Measurements from ENCODE around the gene SLC35A4.

Gene SLC35A4

GRCh38 chr5:140546851-140547507, 17.6 kb upstream of the SLC35A4 start:
- ChIA-PET POLR2A (interaction anchor here (0.5 to 3.2 kb wide), 5 partner anchors 11 to 1087 kb away, joined by 3 to 22 read pairs (median 4); partner anchors contain the start of genes APBB3, SLC35A4 and SRA1), CTCF (interaction anchor here (0.8 to 2.5 kb wide), 13 partner anchors 9 to 183 kb away, joined by 3 to 15 read pairs (median 6); partner anchors contain the start of genes ANKHD1, SRA1 and TMCO6)
- DNase-seq (ENCODE audit: extremely low spot score) = no peak
- no peak for TF ChIP-seq CTCF (IDR thresholded peaks at IDR 0.05; ENCODE audit: control extremely low read depth, extremely low read depth, low read depth, missing control alignments)

GRCh38 chr5:140547508-140548299, 16.9 kb upstream of the SLC35A4 start, which contains the start of gene EIF4EBP3:
Gene EIF4EBP3 (plus strand): TSS chr5:140547662. CDS start chr5:140547738, 76 bp downstream.
- DNase-seq (ENCODE audit: extremely low spot score) = peak; percentile 90
- ChIA-PET POLR2A (interaction anchor here (0.5 to 3.2 kb wide), 7 partner anchors 10 to 1086 kb away, joined by 3 to 22 read pairs (median 4); partner anchors contain the start of genes APBB3, SLC35A4 and SRA1), CTCF (interaction anchor here (0.8 to 2.5 kb wide), 16 partner anchors 9 to 183 kb away, joined by 3 to 15 read pairs (median 6); partner anchors contain the start of genes ANKHD1, SRA1 and TMCO6)
- no peak for TF ChIP-seq CTCF (IDR thresholded peaks at IDR 0.05; ENCODE audit: control extremely low read depth, extremely low read depth, low read depth, missing control alignments)

GRCh38 chr5:140548300-140548688, 16.3 kb upstream of the SLC35A4 start:
- CTCF ChIA-PET = interaction anchor here (0.9 to 2.5 kb wide), 10 partner anchors 8 to 175 kb away, joined by 3 to 15 read pairs (median 8); partner anchors contain the start of genes ANKHD1 and SRA1
- POLR2A ChIA-PET = interaction anchor here (0.8 to 3.2 kb wide), 5 partner anchors 10 to 163 kb away, joined by 3 to 22 read pairs (median 4); partner anchors contain the start of genes APBB3, SLC35A4 and SRA1
- DNase-seq (ENCODE audit: extremely low spot score) = no peak
- TF ChIP-seq CTCF (IDR thresholded peaks at IDR 0.05; ENCODE audit: control extremely low read depth, extremely low read depth, low read depth, missing control alignments) = no peak

- DNase-seq (ENCODE audit: extremely low spot score) = no peak
- CTCF ChIA-PET = interaction anchor here (1.4 to 2.4 kb wide), 7 partner anchors 10 to 147 kb away, joined by 4 to 15 read pairs (median 8); partner anchors contain the start of gene ANKHD1
- TF ChIP-seq CTCF (IDR thresholded peaks at IDR 0.05; ENCODE audit: control extremely low read depth, extremely low read depth, low read depth, missing control alignments) = no peak
- POLR2A ChIA-PET = interaction anchor here (0.6 to 3.2 kb wide), 4 partner anchors 13 to 1083 kb away, joined by 3 to 18 read pairs (median 6); partner anchors contain the start of genes APBB3 and SLC35A4
Measured at GRCh38 chr5:140548791-140549190, 15.8 kb upstream of the SLC35A4 start.

GRCh38 chr5:140549237-140550144, 15.1 kb upstream of the SLC35A4 start:
- no peak for DNase-seq (ENCODE audit: extremely low spot score)

More at GRCh38 chr5:140549237-140550144, 15.1 kb upstream of the SLC35A4 start:
- ChIA-PET CTCF (interaction anchor here (1.1 to 2.4 kb wide), 3 partner anchors 10 to 176 kb away, joined by 3 to 15 read pairs (median 4); no protein-coding TSS in a partner anchor), POLR2A (interaction anchor here (0.6 to 3.2 kb wide), 3 partner anchors 12 to 1083 kb away, joined by 4 to 18 read pairs (median 9); partner anchors contain the start of genes APBB3 and SLC35A4)
- TF ChIP-seq CTCF (IDR thresholded peaks at IDR 0.05; ENCODE audit: control extremely low read depth, extremely low read depth, low read depth, missing control alignments) = no peak

Measured in GM10248 (cell line).